Fibroblast of lung (primary cell): Measurements from ENCODE around the gene UCP3.

Experiments used
- CTCF ChIP-seq, 2 donors: IDR thresholded peaks in 1 of 2; conservative IDR thresholded peaks in 1 of 2; 1 replicate in 1 of 2; 2 replicates in 1 of 2; pipeline ENCODE4 v1.5.1; 2011 to 2012; ENCODE audit warnings: low read length in 2 of 2, control low read depth in 1 of 2, inconsistent platforms in 1 of 2, low read depth in 1 of 2, mild to moderate bottlenecking in 1 of 2
- EZH2 ChIP-seq: IDR thresholded peaks from 2 replicates; pipeline ENCODE4 v1.5.1; 2012; ENCODE audit warnings: low read length, control low read depth, mild to moderate bottlenecking; ENCODE audit errors: missing control alignments

GRCh38 chr11:73971175-73971719, 37.6 kb downstream of the UCP3 start:
- TF ChIP-seq CTCF (conservative IDR thresholded peaks at IDR 0.05 in 1 of 2, IDR thresholded peaks at IDR 0.05 in 1 of 2; ENCODE audit: low read depth in 1 of 2, low read length in 2 of 2) (no peak), EZH2 (no peak)
